Fibroblast of skin of left quadriceps (primary cell): Measurements from ENCODE around the gene MAGED4.
"Not testable (repeated sequence)": the region's sequence is repeated elsewhere in the genome, so short reads cannot be mapped to it uniquely, and the experiment has no call there.

Experiments
- DNase-seq, 2 experiments: peaks; one replicate each; pipeline ENCODE4 v3.0.0-alpha.2; 2013; ENCODE audit warnings: low read depth in 2 of 2

Gene MAGED4

GRCh38 chrX:52184440-52185077 lies at the start of gene MAGED4:
Gene MAGED4 (plus strand): TSS chrX:52184888. CDS start chrX:52185923, 1,035 bp downstream.
- not testable (repeated sequence) for DNase-seq

GRCh38 chrX:52138830-52139544 lies 45.7 kb upstream of the MAGED4 start:
- no peak for DNase-seq

- no peak for DNase-seq
These were observed 45.2 kb upstream of the MAGED4 start for GRCh38 chrX:52139545-52139895.

GRCh38 chrX:52140020-52140419 lies 44.7 kb upstream of the MAGED4 start:
- no peak for DNase-seq

GRCh38 chrX:52150667-52151066 lies 34.0 kb upstream of the MAGED4 start:
- not testable (repeated sequence) for DNase-seq

GRCh38 chrX:52160140-52160539 lies 24.5 kb upstream of the MAGED4 start:
- DNase-seq: not testable (repeated sequence)

- no peak for DNase-seq
These were observed 17.8 kb upstream of the MAGED4 start for GRCh38 chrX:52166840-52167239.

GRCh38 chrX:52171055-52171454 lies 13.6 kb upstream of the MAGED4 start:
- not testable (repeated sequence) for DNase-seq

GRCh38 chrX:52185078-52185453 lies 378 bp downstream of the MAGED4 start:
- not testable (repeated sequence) for DNase-seq

- DNase-seq: not testable (repeated sequence)
These were observed 26.7 kb downstream of the MAGED4 start for GRCh38 chrX:52211405-52211804.

- DNase-seq: no peak
These were observed 28.6 kb downstream of the MAGED4 start for GRCh38 chrX:52213276-52213675.

- DNase-seq: no peak
These were observed 31.9 kb downstream of the MAGED4 start for GRCh38 chrX:52216541-52216940.

- DNase-seq: no peak
These were observed 32.9 kb downstream of the MAGED4 start for GRCh38 chrX:52217494-52218160.

GRCh38 chrX:52220936-52221335 lies 36.2 kb downstream of the MAGED4 start:
- no peak for DNase-seq
